HG03103 (cell line): ENCODE results near the gene DLAT.
"Not testable (repeated sequence)": the region's sequence is repeated elsewhere in the genome, so short reads cannot be mapped to it uniquely, and the experiment has no call there.

ENCODE experiments used
- ATAC-seq: cut with Tn5 transposase; IDR thresholded peaks from one replicate; pipeline ENCODE4 v1.9.1; 2021; ENCODE audit warnings: low read depth; ENCODE audit not compliant: unreplicated experiment

Gene DLAT

GRCh38 chr11:112004389-112004788 is 20.8 kb upstream of the DLAT start:
- ATAC-seq: peak; percentile 88

- ATAC-seq: no peak
Measured at GRCh38 chr11:112005422-112006094, 19.6 kb upstream of the DLAT start.

- ATAC-seq: not testable (repeated sequence)
Measured at GRCh38 chr11:112006095-112006441, 19.1 kb upstream of the DLAT start.

- ATAC-seq: not testable (repeated sequence)
Measured at GRCh38 chr11:112011451-112011850, 13.8 kb upstream of the DLAT start.

- no peak for ATAC-seq
Measured at GRCh38 chr11:112012874-112013273, 12.3 kb upstream of the DLAT start.

GRCh38 chr11:112013497-112014164 is 11.6 kb upstream of the DLAT start:
- ATAC-seq: no peak

- peak; percentile 75 for ATAC-seq
Measured at GRCh38 chr11:112016088-112016764, 9.0 kb upstream of the DLAT start.

GRCh38 chr11:112016765-112017376 is 8.3 kb upstream of the DLAT start:
- ATAC-seq: peak; percentile 38

GRCh38 chr11:112017538-112017937 is 7.7 kb upstream of the DLAT start:
- no peak for ATAC-seq

GRCh38 chr11:112019066-112019465 is 6.1 kb upstream of the DLAT start:
- no peak for ATAC-seq

GRCh38 chr11:112023104-112023503 is 2.1 kb upstream of the DLAT start:
- ATAC-seq: no peak

- ATAC-seq: peak; percentile 49
Measured at GRCh38 chr11:112024178-112024772, 933 bp upstream of the DLAT start.

GRCh38 chr11:112025707-112026106 is 499 bp downstream of the DLAT start:
- peak; percentile 3 for ATAC-seq

GRCh38 chr11:112026784-112027410 is 1.7 kb downstream of the DLAT start:
- not testable (repeated sequence) for ATAC-seq

- ATAC-seq: no peak
Measured at GRCh38 chr11:112029460-112029859, 4.3 kb downstream of the DLAT start.

- ATAC-seq: no peak
Measured at GRCh38 chr11:112033902-112034301, 8.7 kb downstream of the DLAT start.

- ATAC-seq: no peak
Measured at GRCh38 chr11:112037527-112037926, 12.3 kb downstream of the DLAT start.

- ATAC-seq: no peak
Measured at GRCh38 chr11:112042161-112042960, 17.2 kb downstream of the DLAT start.

GRCh38 chr11:112042961-112043304 is 17.7 kb downstream of the DLAT start:
- ATAC-seq: no peak

- no peak for ATAC-seq
Measured at GRCh38 chr11:112044961-112045360, 19.8 kb downstream of the DLAT start.
